Calu3 (cell line): ENCODE results near the gene TOB2. TPM values are rescaled to one million over a fixed set of nuclear protein-coding genes. Genes with fewer than 3 reads are reported as not detected.

Experiments
- BruUV-seq: library from RNA; stranded (reverse); fragments of 400-500 nt; replicated peaks from 2 replicates; lab custom pipeline; 2021; lab: Mats Ljungman, UMichigan
- CTCF ChIA-PET: fragments of 300-600 bp; sonication (Branson Sonifier 250); formaldehyde crosslinking; loops from one replicate; lab custom pipeline; 2022; ENCODE audit warnings: antibody characterized with exemption; lab: Charles Lee
- DNase-seq: peaks from one replicate; pipeline ENCODE4 v3.0.0; 2022
- H3K27ac Mint-ChIP-seq: one replicate; pipeline ENCODE4 v1.8.0; 2022; ENCODE audit warnings: mixed read lengths; ENCODE audit not compliant: unreplicated experiment
- H3K27me3 Mint-ChIP-seq: one replicate; pipeline ENCODE4 v1.8.0; 2022; ENCODE audit warnings: mixed read lengths; ENCODE audit not compliant: unreplicated experiment
- H3K36me3 Mint-ChIP-seq: one replicate; pipeline ENCODE4 v1.8.0; 2022; ENCODE audit warnings: mild to moderate bottlenecking, moderate library complexity, mixed read lengths; ENCODE audit not compliant: insufficient read depth, unreplicated experiment
- H3K4me1 Mint-ChIP-seq: one replicate; pipeline ENCODE4 v1.8.0; 2022; ENCODE audit warnings: mild to moderate bottlenecking, low read depth, mixed read lengths; ENCODE audit not compliant: unreplicated experiment
- H3K4me3 Mint-ChIP-seq: one replicate; pipeline ENCODE4 v1.8.0; 2022; ENCODE audit warnings: mild to moderate bottlenecking, low read depth, moderate library complexity, mixed read lengths; ENCODE audit not compliant: unreplicated experiment
- H3K9me3 Mint-ChIP-seq: one replicate; pipeline ENCODE4 v1.8.0; 2022; ENCODE audit warnings: low read depth, mixed read lengths; ENCODE audit not compliant: unreplicated experiment
- CTCF ChIP-seq: fragments of 200-600 bp; IDR thresholded peaks from one replicate; pipeline ENCODE4 v1.8.0; 2022; ENCODE audit warnings: antibody characterized with exemption; ENCODE audit not compliant: unreplicated experiment
- intact Hi-C: fragments of 100-400 bp; cut with micrococcal nuclease; formaldehyde crosslinking; loops from one replicate; pipeline ENCODE4 v1.10.0; 2022; ENCODE audit not compliant: unreplicated experiment
- total RNA-seq: library from RNA; stranded (reverse); gene quantifications from 2 replicates; pipeline ENCODE4 v1.2.3, GENCODE V29; 2022

Gene TOB2
- total RNA-seq, 1 experiment from 2014 or later = 57.3 TPM

GRCh38 chr22:41401781-41402648 is 44.6 kb downstream of the TOB2 start:
- CTCF ChIA-PET = interaction anchor here (0.8 to 4.5 kb wide), 6 partner anchors 21 to 125 kb away, joined by 4 to 34 read pairs (median 6); partner anchors contain the start of genes ACO2, PHF5A and TEF
- H3K9me3 Mint-ChIP-seq = no peaks in the 10 kb centered on the region
- peaks cover 9% of the 10 kb centered on the region for H3K36me3 Mint-ChIP-seq
- intact Hi-C loops = no loop called here
- peaks cover 21% of the 10 kb centered on the region for H3K4me1 Mint-ChIP-seq
- no peak for TF ChIP-seq CTCF
- no TSS peak for BruUV-seq
- peak; percentile 85 for DNase-seq
- H3K27ac Mint-ChIP-seq = peak overlapping the region; percentile 84
- no peaks in the 10 kb centered on the region for H3K27me3 Mint-ChIP-seq
- H3K4me3 Mint-ChIP-seq = peak overlapping the region; percentile 42

GRCh38 chr22:41398921-41399320 is 47.7 kb downstream of the TOB2 start:
- no peak for TF ChIP-seq CTCF
- Mint-ChIP-seq H3K9me3 (no peaks in the 10 kb centered on the region), H3K36me3 (peaks cover 9% of the 10 kb centered on the region), H3K27me3 (no peaks in the 10 kb centered on the region), H3K4me3 (no peak overlapping the region), H3K4me1 (peaks cover 19% of the 10 kb centered on the region), H3K27ac (no peak overlapping the region)
- intact Hi-C loops = no loop called here
- BruUV-seq = no TSS peak
- CTCF ChIA-PET = interaction anchor here (0.5 to 0.7 kb wide), 2 partner anchors 10 to 160 kb away, joined by 4 read pairs; no protein-coding TSS in a partner anchor
- no peak for DNase-seq

GRCh38 chr22:41397143-41397811 is 49.3 kb downstream of the TOB2 start:
- TF ChIP-seq CTCF = no peak
- Mint-ChIP-seq H3K4me3 (no peak overlapping the region), H3K27ac (no peak overlapping the region), H3K36me3 (peaks cover 6% of the 10 kb centered on the region), H3K4me1 (peaks cover 8% of the 10 kb centered on the region), H3K9me3 (no peaks in the 10 kb centered on the region), H3K27me3 (no peaks in the 10 kb centered on the region)
- intact Hi-C loops = no loop called here
- CTCF ChIA-PET = no interaction called here
- DNase-seq = no peak
- no TSS peak for BruUV-seq

- Mint-ChIP-seq H3K36me3 (no peaks in the 10 kb centered on the region), H3K9me3 (no peaks in the 10 kb centered on the region), H3K27me3 (no peaks in the 10 kb centered on the region), H3K4me1 (no peaks in the 10 kb centered on the region), H3K4me3 (no peak overlapping the region), H3K27ac (no peak overlapping the region)
- TF ChIP-seq CTCF = no peak
- no peak for DNase-seq
- BruUV-seq = no TSS peak
- CTCF ChIA-PET = no interaction called here
- intact Hi-C loops = no loop called here
Measured at GRCh38 chr22:41395531-41396240, 50.9 kb downstream of the TOB2 start.
